Erythroblast (primary cell): ENCODE measurements around the gene ZNF142.

Source experiments
- GATA1 ChIP-seq: IDR thresholded peaks from 2 replicates; pipeline ENCODE4 v1.6.1; 2011; ENCODE audit warnings: low read depth, mild to moderate bottlenecking, control low read depth, low read length, moderate library complexity
- POLR2A ChIP-seq: IDR thresholded peaks from 2 replicates; pipeline ENCODE4 v1.6.1; 2011; ENCODE audit warnings: mild to moderate bottlenecking, low read length

- TF ChIP-seq POLR2A (no peak), GATA1 (no peak)
Observed at GRCh38 chr2:218623366-218623705, 36.1 kb downstream of the ZNF142 start.
